GM19351 (cell line): ENCODE measurements around the gene IGF1R.

ENCODE experiments used
- ATAC-seq: cut with Tn5 transposase; IDR thresholded peaks from one replicate; pipeline ENCODE4 v1.9.1; 2021; ENCODE audit warnings: mild to moderate bottlenecking, moderate library complexity; ENCODE audit not compliant: unreplicated experiment

IGF1R gene

DNA sequence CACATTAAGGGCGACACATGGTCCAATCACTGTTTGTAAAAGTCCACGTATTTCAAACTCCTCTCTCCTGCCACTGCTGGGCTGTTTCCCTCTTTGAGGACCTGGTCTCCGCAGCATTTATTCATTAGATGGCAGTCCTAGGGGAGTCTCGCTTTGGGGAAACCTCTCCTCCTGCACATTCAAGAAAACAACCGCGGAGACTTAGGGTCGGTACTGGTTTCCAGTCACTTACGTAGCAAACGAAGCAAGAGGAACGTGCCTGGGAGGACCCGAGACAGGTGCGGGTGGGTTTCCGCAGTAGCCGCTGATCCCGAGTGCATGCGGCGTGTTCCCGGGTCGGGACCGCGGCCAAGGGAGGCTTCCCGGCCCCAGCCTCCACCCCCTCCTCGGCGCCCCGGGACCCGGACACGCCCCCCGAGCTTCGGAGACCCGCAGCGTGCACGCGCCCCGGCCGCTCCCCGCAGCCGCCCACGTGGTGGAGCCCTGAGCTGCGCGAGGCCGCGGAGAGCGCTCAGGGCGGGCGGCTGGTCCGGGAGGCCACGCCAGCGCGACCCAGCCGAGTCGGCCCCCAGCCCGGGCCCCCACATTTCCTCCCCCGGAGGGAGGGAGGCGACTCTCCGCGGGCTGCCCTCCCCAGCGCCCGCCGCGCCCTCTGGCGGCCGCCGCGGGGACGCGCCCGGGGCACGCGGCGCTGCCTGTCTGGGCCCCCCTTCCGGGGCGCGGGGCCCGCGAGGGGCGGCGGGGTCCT is 1.1 kb upstream of the IGF1R start:
- ATAC-seq: peak; percentile 50

GRCh38 chr15:98648654-98649471 is 524 bp downstream of the IGF1R start:
- peak; percentile 22 for ATAC-seq

GRCh38 chr15:98649472-98650416 is 1.4 kb downstream of the IGF1R start:
- ATAC-seq: no peak

DNA sequence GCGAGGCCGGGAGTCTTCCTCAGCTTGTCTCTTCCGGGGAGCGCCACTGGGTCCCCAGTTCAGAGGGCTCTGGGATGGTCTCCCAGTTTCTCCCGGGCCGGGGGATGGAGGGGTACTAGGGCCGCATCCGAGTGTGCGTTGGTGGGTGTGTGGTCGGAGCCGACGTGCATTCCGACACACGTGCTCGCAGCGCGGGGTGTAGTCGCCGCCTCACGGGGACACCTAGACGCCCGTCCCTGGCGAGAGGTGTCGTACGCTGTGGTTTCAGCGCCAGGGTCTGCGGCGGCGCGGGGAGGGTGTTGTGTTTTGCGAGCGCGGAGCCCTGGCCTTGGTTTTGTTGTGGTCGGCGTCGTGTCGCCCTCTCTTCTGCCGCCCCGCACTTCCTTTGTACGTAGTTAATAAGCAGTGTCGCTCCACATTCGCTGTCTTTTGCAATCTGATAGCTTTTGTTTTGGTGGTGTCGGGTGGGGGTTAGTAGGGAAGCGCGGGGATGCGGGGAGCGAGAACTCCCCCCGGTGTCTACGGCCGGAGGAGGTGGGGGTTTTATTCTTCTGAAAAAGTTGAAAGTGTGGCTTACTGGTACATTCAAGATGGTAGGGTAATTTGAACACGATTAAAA is 2.2 kb downstream of the IGF1R start:
- ATAC-seq: no peak

DNA sequence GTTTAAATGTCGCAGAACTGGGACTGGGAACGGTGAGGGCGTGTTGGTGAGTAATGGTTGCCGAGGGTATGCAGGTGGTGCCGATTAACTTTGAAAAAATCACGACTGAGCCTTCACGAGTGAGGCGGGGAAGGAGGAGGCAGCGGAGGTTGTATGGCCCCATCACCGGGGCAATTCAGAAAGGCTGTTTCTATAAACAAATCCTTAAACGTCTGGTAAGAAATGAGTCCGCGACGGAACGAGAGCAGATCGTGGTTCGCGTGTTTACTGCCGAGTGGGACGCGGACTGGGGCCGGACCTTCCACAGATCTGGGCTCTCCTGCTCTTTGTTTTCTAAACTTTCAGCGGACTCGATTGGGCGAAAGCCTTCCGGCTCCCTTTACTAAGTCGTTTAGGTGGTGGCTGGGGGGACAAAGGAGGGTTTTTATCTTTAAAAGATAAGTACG is 2.7 kb downstream of the IGF1R start:
- ATAC-seq: no peak

DNA sequence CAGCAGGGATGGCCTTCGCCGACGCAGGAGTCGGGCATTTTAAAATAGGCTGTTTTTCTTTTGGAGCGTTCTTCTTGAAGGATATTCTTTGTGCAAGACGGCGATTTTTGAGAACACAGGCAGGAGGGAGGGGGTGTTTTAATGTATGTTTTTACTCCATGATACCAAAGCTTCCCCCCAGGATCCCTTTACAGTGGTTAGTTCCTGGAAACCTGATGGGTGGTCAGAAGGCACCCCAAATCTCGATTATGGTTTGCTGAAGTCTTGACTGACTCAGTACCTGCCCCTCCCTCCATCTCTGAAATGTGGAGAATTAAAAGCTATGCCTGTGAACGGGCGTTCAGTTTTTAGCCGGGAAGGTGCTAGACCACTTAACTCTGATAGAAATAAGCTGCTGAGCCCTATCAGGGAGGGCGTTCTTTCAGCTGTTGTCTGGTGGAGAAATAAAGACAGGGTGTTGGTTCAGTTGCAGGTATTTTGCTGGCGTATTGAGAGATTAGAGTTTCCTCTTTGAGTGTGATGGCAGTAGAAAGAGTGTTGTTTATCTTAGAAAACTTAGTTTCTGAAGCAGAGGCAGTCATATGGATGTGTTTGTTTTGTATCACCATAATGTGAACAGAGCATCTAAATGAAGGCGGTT is 3.4 kb downstream of the IGF1R start:
- ATAC-seq: no peak

DNA sequence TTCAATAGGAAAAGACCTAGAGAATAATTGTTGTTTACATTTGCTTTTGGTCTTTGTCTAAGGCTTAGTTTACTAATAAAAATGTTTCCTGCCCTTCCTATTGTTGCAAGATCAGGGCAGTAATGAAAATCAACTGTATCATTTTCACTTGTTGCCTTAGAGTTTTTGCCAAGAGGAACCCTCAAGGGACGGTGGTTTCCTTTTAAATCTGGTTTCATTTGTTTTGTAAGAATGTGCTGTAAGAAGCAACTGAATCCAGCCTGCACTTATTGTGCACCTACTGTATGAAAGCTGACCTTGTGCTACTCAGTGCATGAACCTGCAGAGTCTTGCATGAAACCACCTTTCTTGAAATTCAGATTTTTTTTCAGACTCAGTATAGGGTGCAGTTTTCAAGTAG is 5.3 kb downstream of the IGF1R start:
- ATAC-seq: no peak

- ATAC-seq: no peak
These were observed 6.5 kb downstream of the IGF1R start for GRCh38 chr15:98654790-98655360.

DNA sequence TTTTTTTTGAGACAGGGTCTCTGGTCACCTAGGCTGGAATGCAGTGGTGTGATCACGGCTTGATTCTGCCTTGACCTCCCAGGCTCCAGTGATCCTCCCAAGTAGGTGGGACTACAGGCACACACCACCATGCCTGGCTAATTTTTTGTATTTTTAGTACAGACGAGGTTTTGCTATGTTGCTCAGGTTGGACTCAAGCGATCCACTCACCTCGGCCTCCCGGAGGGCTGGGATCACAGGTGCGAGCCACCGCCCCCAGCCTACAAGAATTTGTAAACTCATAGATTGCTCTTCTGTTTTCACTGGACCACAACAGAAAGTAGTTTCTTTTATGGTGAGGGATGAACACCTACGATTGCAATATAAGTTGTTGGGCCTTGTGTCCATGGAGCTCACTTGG is 7.4 kb downstream of the IGF1R start:
- ATAC-seq: no peak

- ATAC-seq: no peak
These were observed 9.4 kb downstream of the IGF1R start for GRCh38 chr15:98657721-98658120.

DNA sequence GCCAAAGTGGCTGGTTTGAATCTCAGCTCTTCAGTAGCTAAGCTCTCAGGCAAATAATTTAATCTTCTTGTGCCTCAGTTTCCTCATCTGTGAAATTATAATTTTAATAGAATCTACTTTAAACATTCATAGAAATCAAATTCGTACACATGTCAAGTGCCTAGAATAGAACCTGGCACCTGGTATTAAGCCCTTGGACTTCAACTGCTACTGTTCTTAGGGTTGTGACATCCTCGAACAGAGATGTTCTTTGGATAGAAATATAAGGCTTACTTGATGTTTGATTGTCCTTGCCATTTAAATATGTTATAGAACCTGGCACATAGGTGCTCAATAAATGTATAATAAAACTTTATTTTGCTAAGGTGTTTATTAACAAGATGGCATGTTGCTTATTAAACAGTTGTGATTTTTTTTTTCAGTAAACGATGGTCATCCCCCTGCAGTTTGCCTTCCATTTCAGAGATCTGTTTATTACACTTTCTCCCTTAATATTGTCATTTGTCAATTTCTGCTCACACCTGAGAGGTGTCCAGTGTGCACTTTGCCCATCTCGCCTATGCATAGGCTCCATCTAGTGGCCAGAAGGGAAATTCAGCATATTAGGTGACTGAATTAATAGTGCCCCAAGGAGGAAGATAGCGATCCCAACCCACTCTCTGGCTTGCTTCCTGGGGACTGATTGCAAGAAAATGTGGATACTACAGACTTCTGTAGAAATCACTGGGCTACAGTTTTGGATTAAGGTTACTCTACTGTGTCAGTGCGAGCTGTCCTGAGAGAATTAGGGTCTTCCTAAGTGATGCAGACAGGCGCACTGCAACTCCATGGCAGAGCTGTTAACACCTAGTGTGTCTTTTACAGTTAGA is 10.7 kb downstream of the IGF1R start:
- ATAC-seq: peak; percentile 96

DNA sequence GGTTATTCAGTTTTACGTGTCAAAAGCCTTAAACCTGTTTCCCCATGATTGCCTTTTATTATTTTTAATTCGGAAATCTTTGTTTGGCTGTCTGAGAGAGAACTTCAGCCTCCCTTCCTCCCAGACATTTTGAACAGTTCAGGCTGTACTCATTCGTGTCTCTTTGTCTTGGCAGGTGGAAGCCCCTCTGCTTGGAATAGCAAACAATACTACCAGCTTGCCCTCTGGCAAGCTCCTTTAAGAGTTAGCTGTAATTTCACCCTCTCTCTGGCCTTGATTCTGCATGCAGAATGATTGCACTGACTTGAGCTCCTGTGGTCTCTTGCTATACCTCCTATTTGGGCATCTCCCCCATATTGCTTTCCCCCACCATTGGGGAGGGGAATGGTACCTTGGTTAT is 11.7 kb downstream of the IGF1R start:
- no peak for ATAC-seq

DNA sequence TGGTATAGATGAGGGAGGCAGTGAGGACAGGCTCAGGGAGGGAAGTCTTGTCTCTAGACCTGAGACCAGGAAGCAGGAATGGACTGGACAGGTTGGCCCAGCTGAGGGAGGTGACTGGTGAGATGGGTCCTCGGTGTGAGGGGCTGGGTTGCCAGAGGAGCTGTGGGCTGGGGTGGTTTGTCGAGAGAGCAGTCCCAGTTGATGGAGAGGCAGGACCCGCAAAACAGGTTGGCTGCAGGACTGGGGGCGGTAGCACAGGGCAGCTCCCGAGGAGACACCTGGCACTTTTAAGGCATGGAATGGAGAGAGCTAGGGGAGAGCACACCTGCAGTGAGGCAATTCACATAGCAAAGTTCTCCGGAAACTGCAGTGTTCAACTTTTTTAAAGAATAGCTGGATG is 14.7 kb downstream of the IGF1R start:
- no peak for ATAC-seq

DNA sequence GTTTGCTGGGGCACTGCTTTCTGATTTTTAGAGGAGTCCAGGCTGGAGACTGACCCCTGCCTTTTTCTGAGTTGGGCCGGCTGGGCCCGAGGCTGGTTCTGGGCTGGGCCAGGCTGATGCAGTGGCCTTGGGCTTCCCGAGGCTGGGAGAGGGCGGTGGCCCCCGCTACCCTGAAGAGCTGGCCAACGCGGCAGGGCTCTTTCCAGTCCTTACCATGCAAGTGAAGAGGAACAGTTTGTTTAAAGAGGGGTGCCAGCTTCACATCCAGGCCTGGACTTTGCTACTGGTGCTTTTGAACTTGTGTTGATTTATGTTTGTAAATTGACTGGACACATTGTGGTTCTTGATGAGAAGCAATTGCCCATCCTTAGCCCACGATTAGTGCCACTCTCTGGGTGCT is 15.3 kb downstream of the IGF1R start:
- ATAC-seq: no peak

- ATAC-seq: no peak
These were observed 18.1 kb downstream of the IGF1R start for GRCh38 chr15:98666441-98666840.

- no peak for ATAC-seq
These were observed 18.5 kb downstream of the IGF1R start for GRCh38 chr15:98666841-98667240.

DNA sequence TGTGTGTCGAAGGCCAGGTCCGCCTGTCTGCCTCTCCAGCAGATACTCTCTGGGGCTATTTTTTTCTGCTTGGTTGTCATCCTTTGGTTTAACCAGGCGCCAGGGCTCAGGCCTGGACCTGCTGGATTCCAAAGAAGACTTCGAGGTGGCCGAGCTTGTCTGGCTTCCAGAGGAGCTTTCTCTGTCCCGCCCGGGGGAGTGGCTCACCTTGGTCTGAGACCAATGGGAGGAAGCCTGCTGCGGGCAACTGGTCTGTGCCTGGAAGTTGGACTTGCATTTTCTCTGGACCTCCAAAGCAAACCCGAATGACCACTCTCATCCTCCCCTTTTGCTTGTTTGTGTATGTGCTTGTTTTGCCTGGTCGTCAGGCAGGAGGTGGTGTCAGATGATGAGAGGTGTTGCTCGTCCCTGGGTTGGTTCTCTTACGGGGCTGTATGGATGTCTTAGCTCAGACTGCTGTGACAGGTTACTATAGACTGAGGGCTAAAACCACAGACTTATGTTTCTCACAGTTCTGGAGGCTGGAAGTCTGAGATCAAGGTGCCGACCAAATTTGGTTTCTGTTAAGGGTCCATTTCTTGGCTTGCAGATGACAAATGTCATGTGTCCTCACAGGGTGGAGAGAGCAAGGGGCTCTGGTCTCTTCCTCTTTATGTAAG is 19.3 kb downstream of the IGF1R start:
- ATAC-seq: no peak

GRCh38 chr15:98668566-98669308 is 20.4 kb downstream of the IGF1R start:
- peak; percentile 89 for ATAC-seq
